ENCODE results near the gene F12. TPM values are rescaled to one million over a fixed set of nuclear protein-coding genes. Genes with fewer than 3 reads are reported as not detected.

The F12 gene
- total RNA-seq, 4 donors from 2014 or later: 2.6 to 20.1 (median 5.6) TPM

GRCh38 chr5:177440990-177441780, 31.8 kb upstream of the F12 start:
- DNase-seq: no peak

GRCh38 chr5:177440211-177440989, 31.0 kb upstream of the F12 start:
- 86 to 90% methylated on average over 6 to 22 of the region's 24 CpGs for WGBS, 2 donors (ENCODE audit: low coverage in 1 of 2)
- in situ Hi-C loops (cut with MboI; ENCODE audit: low pct_ligation_motif_present in 1 of 4, low pct_unique_long_range_greater_than_20kb in 1 of 4, low sequenced_read_pairs in 3 of 4): loop anchor here in 1 of 4 donors (10.0 kb wide), 1 partner anchor 46 kb away; no protein-coding TSS in a partner anchor

More at GRCh38 chr5:177440990-177441780, 31.8 kb upstream of the F12 start:
- Histone ChIP-seq H3K27me3 (no peaks in the 10 kb centered on the region), H3K4me3 (no peak overlapping the region), H3K4me1 (peaks cover 3 to 6% (median 4%) of the 10 kb centered on the region in 4 donors), H3K27ac (no peak overlapping the region), H3K9me3 (no peaks in the 10 kb centered on the region), H3K36me3 (peaks cover 0 to 20% (median 7%) of the 10 kb centered on the region in 4 donors)
- WGBS, 2 donors (ENCODE audit: low coverage in 1 of 2): 87% methylated on average over 25 of the region's 26 CpGs; no CpG with 5 or more reads in 1 of the 2 donors
- intact Hi-C loops (cut with DNase I; ENCODE audit: low total_unique reads) (no loop called here), in situ Hi-C loops (cut with MboI; ENCODE audit: low pct_ligation_motif_present in 1 of 4, low pct_unique_long_range_greater_than_20kb in 1 of 4, low sequenced_read_pairs in 3 of 4) (loop anchor here in 1 of 4 donors (10.0 kb wide), 1 partner anchor 46 kb away; no protein-coding TSS in a partner anchor)
- no peak for TF ChIP-seq CTCF (IDR thresholded peaks at IDR 0.05)
- no peak for TF ChIP-seq POLR2AphosphoS5 (IDR thresholded peaks at IDR 0.05)
- no peak for TF ChIP-seq EP300 (IDR thresholded peaks at IDR 0.05; ENCODE audit: low read depth)
- TF ChIP-seq POLR2A (IDR thresholded peaks at IDR 0.05): no peak

GRCh38 chr5:177439518-177440053, 30.2 kb upstream of the F12 start:
- no peak overlapping the region for H3K27ac ChIP-seq
- no peaks in the 10 kb centered on the region for H3K27me3 ChIP-seq
- intact Hi-C loops (cut with DNase I; ENCODE audit: low total_unique reads) (no loop called here), in situ Hi-C loops (cut with MboI; ENCODE audit: low pct_ligation_motif_present in 1 of 4, low pct_unique_long_range_greater_than_20kb in 1 of 4, low sequenced_read_pairs in 3 of 4) (loop anchor here in 1 of 4 donors (10.0 kb wide), 1 partner anchor 45 kb away; no protein-coding TSS in a partner anchor)
- peaks cover 0 to 33% (median 14%) of the 10 kb centered on the region in 4 donors for H3K36me3 ChIP-seq
- no peak overlapping the region for H3K4me3 ChIP-seq
- TF ChIP-seq POLR2AphosphoS5 (IDR thresholded peaks at IDR 0.05) (no peak), POLR2A (IDR thresholded peaks at IDR 0.05) (no peak), EP300 (IDR thresholded peaks at IDR 0.05; ENCODE audit: low read depth) (no peak), CTCF (IDR thresholded peaks at IDR 0.05) (no peak)
- no peaks in the 10 kb centered on the region for H3K4me1 ChIP-seq
- 94 to 100% methylated on average over 4 of the region's 4 CpGs for WGBS, 2 donors (ENCODE audit: low coverage in 1 of 2)
- no peak for DNase-seq
- H3K9me3 ChIP-seq: no peaks in the 10 kb centered on the region

More at GRCh38 chr5:177440211-177440989, 31.0 kb upstream of the F12 start:
- no peak for DNase-seq
- peaks cover 0 to 27% (median 11%) of the 10 kb centered on the region in 4 donors for H3K36me3 ChIP-seq
- H3K4me3 ChIP-seq: no peak overlapping the region
- H3K27me3 ChIP-seq: no peaks in the 10 kb centered on the region
- H3K4me1 ChIP-seq: no peaks in the 10 kb centered on the region
- intact Hi-C loops (cut with DNase I; ENCODE audit: low total_unique reads): no loop called here
- H3K9me3 ChIP-seq: no peaks in the 10 kb centered on the region
- TF ChIP-seq CTCF (IDR thresholded peaks at IDR 0.05): no peak
- TF ChIP-seq POLR2A (IDR thresholded peaks at IDR 0.05): no peak
- TF ChIP-seq EP300 (IDR thresholded peaks at IDR 0.05; ENCODE audit: low read depth): no peak
- no peak for TF ChIP-seq POLR2AphosphoS5 (IDR thresholded peaks at IDR 0.05)
- H3K27ac ChIP-seq: no peak overlapping the region

GRCh38 chr5:177438468-177438867, 29.1 kb upstream of the F12 start:
- Histone ChIP-seq H3K27ac (no peak overlapping the region), H3K4me1 (no peaks in the 10 kb centered on the region), H3K4me3 (no peak overlapping the region), H3K27me3 (no peaks in the 10 kb centered on the region), H3K9me3 (no peaks in the 10 kb centered on the region), H3K36me3 (peaks cover 0 to 43% (median 23%) of the 10 kb centered on the region in 4 donors)
- WGBS, 2 donors (ENCODE audit: low coverage in 1 of 2): 92% methylated on average over 10 of the region's 10 CpGs; no CpG with 5 or more reads in 1 of the 2 donors
- in situ Hi-C loops (cut with MboI; ENCODE audit: low pct_ligation_motif_present in 1 of 4, low pct_unique_long_range_greater_than_20kb in 1 of 4, low sequenced_read_pairs in 3 of 4): no loop called here
- TF ChIP-seq CTCF (IDR thresholded peaks at IDR 0.05) (no peak), POLR2A (IDR thresholded peaks at IDR 0.05) (no peak), EP300 (IDR thresholded peaks at IDR 0.05; ENCODE audit: low read depth) (no peak)
- intact Hi-C loops (cut with DNase I; ENCODE audit: low total_unique reads): no loop called here
- no peak for DNase-seq

All from transverse colon (tissue), 4 donors.